Nephron progenitor cell (in vitro differentiated cells): ENCODE data around the gene TP73.
A peak's percentile ranks its signal among the peaks of the same experiment; 100 is the strongest.

Experiments
- DNase-seq: peaks from one replicate; pipeline ENCODE4 v3.0.0; 2021
- H3K27ac Mint-ChIP-seq: 2 replicates; pipeline ENCODE4 v1.8.0; 2021; ENCODE audit warnings: mild to moderate bottlenecking, moderate library complexity, mixed read lengths
- H3K27me3 Mint-ChIP-seq: 2 replicates; pipeline ENCODE4 v1.8.0; 2021; ENCODE audit warnings: mild to moderate bottlenecking, low read depth, mixed read lengths; ENCODE audit not compliant: poor library complexity
- H3K36me3 Mint-ChIP-seq: 2 replicates; pipeline ENCODE4 v1.8.0; 2021; ENCODE audit warnings: low read depth, mixed read lengths
- H3K4me1 Mint-ChIP-seq: 2 replicates; pipeline ENCODE4 v1.8.0; 2021; ENCODE audit warnings: mixed read lengths
- H3K4me3 Mint-ChIP-seq: 2 replicates; pipeline ENCODE4 v1.8.0; 2021; ENCODE audit warnings: mild to moderate bottlenecking, moderate library complexity, mixed read lengths
- H3K9me3 Mint-ChIP-seq: 2 replicates; pipeline ENCODE4 v1.8.0; 2021; ENCODE audit warnings: mild to moderate bottlenecking, moderate library complexity, mixed read lengths
- CTCF ChIP-seq: fragments of 200-600 bp; sonication (generic); IDR thresholded peaks from 2 replicates; pipeline ENCODE4 v1.5.0; 2021; ENCODE audit warnings: antibody characterized with exemption

TP73 gene

GRCh38 chr1:3657578-3658230, 5.4 kb downstream of the TP73 start:
- Mint-ChIP-seq H3K27ac (no peak overlapping the region), H3K27me3 (peaks cover 62% of the 10 kb centered on the region), H3K9me3 (no peaks in the 10 kb centered on the region), H3K4me3 (peak overlapping the region; percentile 50), H3K4me1 (peaks cover 38% of the 10 kb centered on the region), H3K36me3 (no peaks in the 10 kb centered on the region)
- DNase-seq, result no peak
- TF ChIP-seq CTCF, result no peak

GRCh38 chr1:3658231-3658615, 5.9 kb downstream of the TP73 start:
- Mint-ChIP-seq H3K4me3 (peak overlapping the region; percentile 39), H3K27ac (peak overlapping the region; percentile 53), H3K4me1 (peaks cover 36% of the 10 kb centered on the region), H3K36me3 (no peaks in the 10 kb centered on the region), H3K27me3 (peaks cover 60% of the 10 kb centered on the region), H3K9me3 (no peaks in the 10 kb centered on the region)
- TF ChIP-seq CTCF, result no peak
- no peak for DNase-seq

- no peak overlapping the region for H3K27ac Mint-ChIP-seq
- peaks cover 32% of the 10 kb centered on the region for H3K4me1 Mint-ChIP-seq
- DNase-seq, result no peak
- TF ChIP-seq CTCF, result no peak
- no peaks in the 10 kb centered on the region for H3K36me3 Mint-ChIP-seq
- H3K4me3 Mint-ChIP-seq, result no peak overlapping the region
- peaks cover 54% of the 10 kb centered on the region for H3K27me3 Mint-ChIP-seq
- H3K9me3 Mint-ChIP-seq, result no peaks in the 10 kb centered on the region
Observed at GRCh38 chr1:3659093-3659492, 6.8 kb downstream of the TP73 start.

- no peaks in the 10 kb centered on the region for H3K36me3 Mint-ChIP-seq
- no peak for TF ChIP-seq CTCF
- H3K4me1 Mint-ChIP-seq, result peaks cover 42% of the 10 kb centered on the region
- no peak overlapping the region for H3K4me3 Mint-ChIP-seq
- no peak overlapping the region for H3K27ac Mint-ChIP-seq
- peaks cover 38% of the 10 kb centered on the region for H3K27me3 Mint-ChIP-seq
- no peaks in the 10 kb centered on the region for H3K9me3 Mint-ChIP-seq
- no peak for DNase-seq
Observed at GRCh38 chr1:3660704-3661103, 8.4 kb downstream of the TP73 start.

GRCh38 chr1:3661631-3662030, 9.3 kb downstream of the TP73 start:
- Mint-ChIP-seq H3K27ac (no peak overlapping the region), H3K36me3 (no peaks in the 10 kb centered on the region), H3K27me3 (peaks cover 31% of the 10 kb centered on the region), H3K4me1 (peaks cover 44% of the 10 kb centered on the region), H3K9me3 (no peaks in the 10 kb centered on the region), H3K4me3 (no peak overlapping the region)
- no peak for DNase-seq
- TF ChIP-seq CTCF, result no peak

GRCh38 chr1:3662080-3662671, 9.9 kb downstream of the TP73 start:
- Mint-ChIP-seq H3K27me3 (peaks cover 27% of the 10 kb centered on the region), H3K4me1 (peaks cover 44% of the 10 kb centered on the region), H3K4me3 (no peak overlapping the region), H3K9me3 (no peaks in the 10 kb centered on the region), H3K36me3 (no peaks in the 10 kb centered on the region), H3K27ac (no peak overlapping the region)
- TF ChIP-seq CTCF, result no peak
- DNase-seq, result no peak
